GM18505 (cell line): ENCODE measurements around the gene TRPM5.

ENCODE experiments used
- ATAC-seq: cut with Tn5 transposase; IDR thresholded peaks from one replicate; pipeline ENCODE4 v1.9.1; 2021; ENCODE audit not compliant: unreplicated experiment
- POLR2A ChIP-seq: IDR thresholded peaks from 4 replicates; pipeline ENCODE4 v1.6.1; 2011; ENCODE audit warnings: borderline replicate concordance; ENCODE audit not compliant: insufficient read depth, insufficient read length; ENCODE audit errors: extremely low read depth

TRPM5 gene

DNA sequence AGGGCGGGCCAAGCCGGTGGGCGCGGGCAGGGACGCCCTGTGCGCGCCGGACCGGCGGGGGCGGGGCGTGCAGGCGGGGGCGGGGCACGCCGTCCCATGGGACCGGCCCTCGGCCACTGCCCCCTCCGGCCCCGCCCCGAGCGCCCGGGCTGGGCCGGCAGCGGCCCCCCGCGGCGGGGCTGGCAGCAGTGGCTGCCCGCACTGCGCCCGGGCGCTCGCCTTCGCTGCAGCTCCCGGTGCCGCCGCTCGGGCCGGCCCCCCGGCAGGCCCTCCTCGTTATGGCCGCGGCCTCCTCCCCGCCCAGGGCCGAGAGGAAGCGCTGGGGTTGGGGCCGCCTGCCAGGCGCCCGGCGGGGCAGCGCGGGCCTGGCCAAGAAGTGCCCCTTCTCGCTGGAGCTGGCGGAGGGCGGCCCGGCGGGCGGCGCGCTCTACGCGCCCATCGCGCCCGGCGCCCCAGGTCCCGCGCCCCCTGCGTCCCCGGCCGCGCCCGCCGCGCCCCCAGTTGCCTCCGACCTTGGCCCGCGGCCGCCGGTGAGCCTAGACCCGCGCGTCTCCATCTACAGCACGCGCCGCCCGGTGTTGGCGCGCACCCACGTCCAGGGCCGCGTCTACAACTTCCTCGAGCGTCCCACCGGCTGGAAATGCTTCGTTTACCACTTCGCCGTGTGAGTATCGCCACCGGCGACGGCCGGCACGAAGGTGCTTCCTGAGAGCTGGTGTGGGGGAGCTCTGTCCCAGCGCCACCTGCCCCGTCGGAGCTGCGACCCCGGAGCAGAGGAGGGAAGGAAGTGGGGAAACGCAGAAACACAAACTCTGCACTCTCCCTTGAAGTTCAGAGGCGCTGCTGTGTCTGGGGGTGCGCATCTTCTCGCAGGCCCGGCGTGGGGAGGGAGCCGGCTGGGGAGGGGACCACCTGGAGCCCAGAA is 769 bp upstream of the TRPM5 start, which contains the start of gene KCNQ1:
Gene KCNQ1 (plus strand): TSS at position 188 of the 925 bp plus-strand sequence. CDS start 91 bp downstream, at position 279.
- TF ChIP-seq POLR2A, result no peak
- ATAC-seq, result no peak

- no peak for ATAC-seq
- TF ChIP-seq POLR2A, result no peak
These were observed 908 bp downstream of the TRPM5 start for GRCh38 chr11:2443406-2443805.

- no peak for TF ChIP-seq POLR2A
- no peak for ATAC-seq
These were observed 1.7 kb downstream of the TRPM5 start for GRCh38 chr11:2442589-2442988.

DNA sequence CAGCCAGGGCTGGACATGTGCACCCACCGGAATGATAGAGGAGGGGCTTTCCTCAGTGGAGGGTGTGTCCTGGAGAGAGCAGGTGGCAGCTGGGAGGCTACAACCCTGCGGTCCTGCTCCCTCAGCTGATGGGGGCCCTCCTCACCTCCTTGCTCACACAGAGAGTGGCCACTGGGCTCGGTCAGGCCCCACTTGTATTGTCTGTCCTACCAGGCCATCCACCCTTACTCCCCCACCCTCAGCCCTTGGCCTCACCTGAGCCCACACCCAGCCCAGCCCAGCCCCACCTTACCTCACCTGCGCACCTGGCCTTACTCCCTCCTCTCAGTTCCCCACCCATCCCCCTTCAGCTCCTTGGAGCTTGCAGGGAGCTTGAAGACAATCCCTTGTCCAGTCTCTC is 3.1 kb downstream of the TRPM5 start:
- no peak for ATAC-seq
- TF ChIP-seq POLR2A, result no peak

DNA sequence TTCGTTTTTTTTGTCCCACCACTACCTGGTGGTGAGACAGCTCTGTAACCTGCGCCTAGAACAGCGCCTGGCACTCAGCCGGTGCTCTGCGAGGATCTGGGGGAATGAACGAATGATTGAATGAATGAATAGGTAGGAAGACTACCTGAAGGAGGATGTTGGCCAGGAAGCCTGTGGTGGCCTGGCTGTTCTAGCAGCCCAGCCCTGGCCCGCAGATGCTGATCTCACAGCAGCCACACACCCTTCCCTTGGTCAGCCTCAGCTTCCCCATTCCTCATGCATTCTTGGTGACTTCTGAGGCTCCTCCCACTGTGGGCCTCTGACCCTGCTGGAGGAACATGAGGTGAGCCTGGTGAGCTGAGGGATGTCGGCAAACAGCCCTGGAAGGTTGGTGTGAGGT is 3.7 kb downstream of the TRPM5 start:
- no peak for TF ChIP-seq POLR2A
- no peak for ATAC-seq

- ATAC-seq, result no peak
- TF ChIP-seq POLR2A, result no peak
These were observed 4.5 kb downstream of the TRPM5 start for GRCh38 chr11:2439820-2440219.

- ATAC-seq, result no peak
- no peak for TF ChIP-seq POLR2A
These were observed 6.8 kb downstream of the TRPM5 start for GRCh38 chr11:2437516-2437915.

- no peak for ATAC-seq
- TF ChIP-seq POLR2A, result no peak
These were observed 7.7 kb downstream of the TRPM5 start for GRCh38 chr11:2436521-2437031.

GRCh38 chr11:2436013-2436520 is 8.2 kb downstream of the TRPM5 start:
- TF ChIP-seq POLR2A, result no peak
- ATAC-seq, result no peak

DNA sequence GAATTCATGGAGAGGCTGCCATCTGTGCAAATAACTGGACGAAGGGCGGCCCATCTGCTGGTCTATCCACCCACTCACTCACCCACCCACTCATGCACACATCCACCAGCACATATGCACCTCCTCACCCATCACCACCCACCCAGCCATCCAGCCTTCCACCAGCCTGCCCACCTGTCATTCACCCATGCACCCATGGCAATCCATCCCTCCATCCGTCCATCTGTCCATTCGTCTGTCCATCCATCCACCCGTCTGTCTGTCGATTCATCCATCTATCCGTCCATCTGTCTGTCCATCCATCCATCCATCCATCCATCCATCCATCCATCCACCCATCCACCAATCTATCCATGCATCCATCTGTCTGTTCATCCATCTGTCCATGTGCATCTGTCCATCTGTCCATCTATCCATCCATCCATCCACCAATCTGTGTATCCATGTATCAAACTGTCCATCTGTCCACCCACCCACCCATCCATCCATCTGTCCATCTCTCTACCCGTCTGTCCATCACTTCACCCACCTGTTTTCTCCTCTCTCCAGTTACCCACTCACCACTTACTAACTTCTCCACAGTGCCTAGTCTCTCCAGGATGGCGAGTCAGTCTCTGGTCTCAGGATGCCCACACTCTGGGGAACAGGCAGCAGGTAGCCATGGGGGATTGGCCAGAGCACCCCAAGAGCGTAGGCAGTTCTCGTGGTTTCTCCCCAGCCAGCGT is 8.9 kb downstream of the TRPM5 start:
- ATAC-seq, result no peak
- no peak for TF ChIP-seq POLR2A

DNA sequence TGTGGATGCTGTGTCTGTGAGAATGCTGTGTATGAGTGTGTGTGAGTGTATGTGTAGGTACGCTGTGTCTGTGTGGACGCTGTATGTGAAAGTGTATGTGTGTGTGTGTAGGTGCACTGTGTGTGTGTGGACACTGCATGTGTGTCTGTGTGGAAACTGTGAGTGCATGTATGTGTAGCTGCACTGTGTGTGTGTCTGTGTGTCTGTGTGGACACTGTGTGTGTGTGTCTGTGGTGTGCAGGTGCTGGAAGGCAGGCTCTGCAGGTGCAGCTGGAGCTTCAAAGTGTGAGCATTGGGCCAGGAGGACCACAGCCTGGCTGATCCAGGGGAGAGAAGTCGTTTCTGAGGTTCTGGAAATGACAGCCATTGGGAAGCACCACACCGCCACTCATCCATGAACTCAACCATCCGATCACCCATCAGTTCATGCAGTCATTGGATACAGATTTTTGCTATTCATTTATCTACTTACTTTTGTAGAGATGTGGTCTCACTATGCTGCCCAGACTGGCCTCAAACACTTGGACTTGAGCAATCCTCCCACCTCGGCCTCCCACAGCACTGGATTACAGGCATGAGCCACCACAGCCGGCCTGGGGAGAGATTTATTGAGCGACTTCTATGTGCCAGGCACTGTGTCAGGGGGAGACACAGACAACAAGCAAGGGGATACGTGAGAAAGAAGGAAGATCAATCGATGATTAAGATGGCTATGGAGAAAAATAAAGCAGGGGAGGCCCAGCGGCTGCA is 9.6 kb downstream of the TRPM5 start:
- no peak for TF ChIP-seq POLR2A
- no peak for ATAC-seq

- TF ChIP-seq POLR2A, result no peak
- no peak for ATAC-seq
These were observed 10.3 kb downstream of the TRPM5 start for GRCh38 chr11:2434008-2434407.
